ENCODE measurements around the gene MST1.

Gene MST1

GRCh38 chr3:49689046-49689907 lies at the start of gene MST1, which contains the start of gene RNF123:
MST1 (minus strand) TSS chr3:49689474; CDS start chr3:49688691, 783 bp downstream.
RNF123 (plus strand) TSS chr3:49689557; CDS start chr3:49691166, 1,609 bp downstream.
- DNase-seq = no peak

GRCh38 chr3:49738067-49738713 lies 48.9 kb upstream of the MST1 start:
- DNase-seq = no peak

- no peak for DNase-seq
Observed at GRCh38 chr3:49734752-49735151, 45.5 kb upstream of the MST1 start.

- no peak for DNase-seq
Observed at GRCh38 chr3:49733551-49733950, 44.3 kb upstream of the MST1 start.

- DNase-seq = no peak
Observed at GRCh38 chr3:49732597-49732996, 43.3 kb upstream of the MST1 start.

GRCh38 chr3:49729966-49730609 lies 40.8 kb upstream of the MST1 start:
- no peak for DNase-seq

- DNase-seq = no peak
Observed at GRCh38 chr3:49727924-49728361, 38.7 kb upstream of the MST1 start.

- DNase-seq = no peak
Observed at GRCh38 chr3:49727154-49727923, 38.1 kb upstream of the MST1 start.

- DNase-seq = no peak
Observed at GRCh38 chr3:49725906-49726681, 36.8 kb upstream of the MST1 start.

GRCh38 chr3:49724586-49724985 lies 35.3 kb upstream of the MST1 start:
- no peak for DNase-seq

- peak; percentile 61 to 98 (median 94) for DNase-seq
Observed at GRCh38 chr3:49723628-49724551, 34.6 kb upstream of the MST1 start, which contains the start of gene GMPPB. GMPPB (minus strand) TSS chr3:49723951; CDS start chr3:49723726, 225 bp downstream.

- peak in 29 of 58 donors; percentile 23 to 74 (median 46) for DNase-seq
Observed at GRCh38 chr3:49723296-49723627, 34.0 kb upstream of the MST1 start.

- DNase-seq = peak in 1 of 58 donors; percentile 17
Observed at GRCh38 chr3:49722896-49723295, 33.6 kb upstream of the MST1 start.

GRCh38 chr3:49721896-49722781 lies 32.9 kb upstream of the MST1 start:
- no peak for DNase-seq

- no peak for DNase-seq
Observed at GRCh38 chr3:49721596-49721895, 32.3 kb upstream of the MST1 start.

- DNase-seq = no peak
Observed at GRCh38 chr3:49720855-49721595, 31.8 kb upstream of the MST1 start.

GRCh38 chr3:49719214-49719884 lies 30.1 kb upstream of the MST1 start, which contains the start of gene AMIGO3:
AMIGO3 (minus strand) TSS chr3:49719684; CDS start chr3:49719465, 219 bp downstream.
- peak; percentile 48 to 97 (median 90) for DNase-seq
